ENCODE measurements around the gene LEP. TPM values are rescaled to one million over a fixed set of nuclear protein-coding genes. Genes with fewer than 3 reads are reported as not detected.

The LEP gene
- total and polyA plus RNA-seq, 2 experiments from 2014 or later, result 0.11 to 0.22 TPM

GRCh38 chr7:128205068-128205467 lies 36.0 kb upstream of the LEP start:
- Histone ChIP-seq H3K4me3 (no peak overlapping the region), H3K27ac (no peak overlapping the region), H3K9me3 (ENCODE audit: low read depth) (no peaks in the 10 kb centered on the region), H4K20me1 (ENCODE audit: insufficient read depth) (no peaks in the 10 kb centered on the region), H3K9me2 (ENCODE audit: insufficient read depth) (no peaks in the 10 kb centered on the region), H3K4me1 (ENCODE audit: insufficient read depth) (no peaks in the 10 kb centered on the region), H2AFZ (no peak overlapping the region), H3K4me2 (ENCODE audit: unreplicated experiment) (no peak overlapping the region), H3K9ac (no peak overlapping the region), H3K36me3 (ENCODE audit: low read depth) (no peaks in the 10 kb centered on the region), H3K79me2 (ENCODE audit: insufficient read depth) (no peaks in the 10 kb centered on the region), H3K27me3 (replicated peaks; ENCODE audit: insufficient read depth) (peaks cover 34% of the 10 kb centered on the region), H3F3A (ENCODE audit: insufficient read depth) (no peaks in the 10 kb centered on the region)
- 80 to 83% methylated on average over 4 of the region's 4 CpGs for WGBS, 2 experiments (ENCODE audit: low coverage in 1 of 2, low lambda C conversion rate in 2 of 2, missing lambda C conversion rate in 2 of 2)
- TF ChIP-seq EZH2 (IDR thresholded peaks at IDR 0.05; ENCODE audit: insufficient read depth, poor library complexity, severe bottlenecking) (no peak), EZH2phosphoT487 (IDR thresholded peaks at IDR 0.05; ENCODE audit: insufficient read depth, low read depth) (no peak)
- DNase-seq, result no peak
- in situ Hi-C loops (cut with MboI), result loop anchor here (10.0 kb wide), 2 partner anchors 70 to 480 kb away; no protein-coding TSS in a partner anchor

DNA sequence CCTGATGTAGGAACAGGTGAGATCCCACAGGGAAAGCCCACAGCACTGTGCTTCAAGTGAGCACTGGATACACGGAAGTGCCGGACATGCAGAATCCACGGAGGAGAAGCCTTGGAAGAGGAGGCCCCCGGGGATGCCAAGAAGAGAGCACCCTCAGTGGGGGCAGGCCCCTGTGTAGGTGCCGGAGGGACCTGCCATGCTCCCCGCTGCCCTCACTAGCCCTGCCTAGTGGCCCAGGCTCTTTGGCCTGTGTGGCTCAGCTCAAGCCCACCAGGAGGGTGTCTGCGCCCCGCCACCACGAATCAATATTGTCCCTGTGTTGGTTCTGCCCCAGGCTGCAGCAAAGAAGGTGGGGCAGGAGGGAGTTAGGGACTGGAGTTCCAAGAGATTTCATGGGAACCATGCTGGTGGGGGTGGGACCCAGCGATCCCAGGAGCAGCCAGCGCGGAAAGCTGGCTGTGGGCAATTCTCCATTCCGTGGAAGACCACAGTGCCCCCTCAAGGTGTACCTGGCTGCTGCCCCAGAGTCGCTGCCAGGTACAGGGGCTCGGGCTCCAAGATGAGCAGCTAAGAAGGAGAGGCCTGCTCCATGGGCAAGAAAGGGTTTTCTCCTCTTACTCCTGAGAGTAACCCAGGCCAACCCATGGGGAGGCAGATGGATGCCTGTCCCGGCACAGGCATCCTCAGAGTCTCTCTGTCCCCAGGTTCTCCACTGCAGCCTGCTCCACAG lies 34.9 kb upstream of the LEP start:
- WGBS, 2 experiments (ENCODE audit: low coverage in 1 of 2, low lambda C conversion rate in 2 of 2, missing lambda C conversion rate in 2 of 2), result 77 to 81% methylated on average over 16 of the region's 16 CpGs
- Histone ChIP-seq H3K27me3 (replicated peaks; ENCODE audit: insufficient read depth) (peaks cover 31% of the 10 kb centered on the region), H3K4me3 (no peak overlapping the region), H3K9ac (no peak overlapping the region), H3K9me2 (ENCODE audit: insufficient read depth) (no peaks in the 10 kb centered on the region), H3K9me3 (ENCODE audit: low read depth) (no peaks in the 10 kb centered on the region), H3K79me2 (ENCODE audit: insufficient read depth) (no peaks in the 10 kb centered on the region), H3F3A (ENCODE audit: insufficient read depth) (no peaks in the 10 kb centered on the region), H3K4me2 (ENCODE audit: unreplicated experiment) (no peak overlapping the region), H3K4me1 (ENCODE audit: insufficient read depth) (no peaks in the 10 kb centered on the region), H3K27ac (no peak overlapping the region), H2AFZ (no peak overlapping the region), H4K20me1 (ENCODE audit: insufficient read depth) (no peaks in the 10 kb centered on the region), H3K36me3 (ENCODE audit: low read depth) (no peaks in the 10 kb centered on the region)
- no peak for DNase-seq
- TF ChIP-seq EZH2 (IDR thresholded peaks at IDR 0.05; ENCODE audit: insufficient read depth, poor library complexity, severe bottlenecking), result no peak
- TF ChIP-seq EZH2phosphoT487 (IDR thresholded peaks at IDR 0.05; ENCODE audit: insufficient read depth, low read depth), result no peak
- in situ Hi-C loops (cut with MboI), result loop anchor here (10.0 kb wide), 2 partner anchors 71 to 481 kb away; no protein-coding TSS in a partner anchor

- Histone ChIP-seq H3K9me3 (ENCODE audit: low read depth) (no peaks in the 10 kb centered on the region), H3K36me3 (ENCODE audit: low read depth) (no peaks in the 10 kb centered on the region), H3K4me1 (ENCODE audit: insufficient read depth) (no peaks in the 10 kb centered on the region), H3K9me2 (ENCODE audit: insufficient read depth) (no peaks in the 10 kb centered on the region), H4K20me1 (ENCODE audit: insufficient read depth) (no peaks in the 10 kb centered on the region), H3K27me3 (replicated peaks; ENCODE audit: insufficient read depth) (peaks cover 24% of the 10 kb centered on the region), H2AFZ (no peak overlapping the region), H3K9ac (no peak overlapping the region), H3F3A (ENCODE audit: insufficient read depth) (no peaks in the 10 kb centered on the region), H3K4me2 (ENCODE audit: unreplicated experiment) (no peak overlapping the region), H3K27ac (no peak overlapping the region), H3K4me3 (no peak overlapping the region), H3K79me2 (ENCODE audit: insufficient read depth) (no peaks in the 10 kb centered on the region)
- 56 to 64% methylated on average over 8 to 9 of the region's 9 CpGs for WGBS, 2 experiments (ENCODE audit: low coverage in 1 of 2, low lambda C conversion rate in 2 of 2, missing lambda C conversion rate in 2 of 2)
- no peak for DNase-seq
- in situ Hi-C loops (cut with MboI), result loop anchor here (10.0 kb wide), 2 partner anchors 72 to 482 kb away; no protein-coding TSS in a partner anchor
- TF ChIP-seq EZH2 (IDR thresholded peaks at IDR 0.05; ENCODE audit: insufficient read depth, poor library complexity, severe bottlenecking) (no peak), EZH2phosphoT487 (IDR thresholded peaks at IDR 0.05; ENCODE audit: insufficient read depth, low read depth) (no peak)
These were observed 34.2 kb upstream of the LEP start for GRCh38 chr7:128206747-128207500.

- 31 to 36% methylated on average over 2 to 4 of the region's 4 CpGs for WGBS, 2 experiments (ENCODE audit: low coverage in 1 of 2, low lambda C conversion rate in 2 of 2, missing lambda C conversion rate in 2 of 2)
- Histone ChIP-seq H3K27ac (no peak overlapping the region), H3K4me2 (ENCODE audit: unreplicated experiment) (no peak overlapping the region), H4K20me1 (ENCODE audit: insufficient read depth) (no peaks in the 10 kb centered on the region), H3K79me2 (ENCODE audit: insufficient read depth) (no peaks in the 10 kb centered on the region), H3K9ac (no peak overlapping the region), H3K27me3 (replicated peaks; ENCODE audit: insufficient read depth) (peaks cover 17% of the 10 kb centered on the region), H2AFZ (no peak overlapping the region), H3K4me3 (no peak overlapping the region), H3K4me1 (ENCODE audit: insufficient read depth) (no peaks in the 10 kb centered on the region), H3F3A (ENCODE audit: insufficient read depth) (no peaks in the 10 kb centered on the region), H3K36me3 (ENCODE audit: low read depth) (no peaks in the 10 kb centered on the region), H3K9me3 (ENCODE audit: low read depth) (no peaks in the 10 kb centered on the region), H3K9me2 (ENCODE audit: insufficient read depth) (no peaks in the 10 kb centered on the region)
- TF ChIP-seq EZH2phosphoT487 (IDR thresholded peaks at IDR 0.05; ENCODE audit: insufficient read depth, low read depth) (no peak), EZH2 (IDR thresholded peaks at IDR 0.05; ENCODE audit: insufficient read depth, poor library complexity, severe bottlenecking) (no peak)
- DNase-seq, result no peak
- in situ Hi-C loops (cut with MboI), result loop anchor here (10.0 kb wide), 2 partner anchors 73 to 483 kb away; no protein-coding TSS in a partner anchor
These were observed 33.5 kb upstream of the LEP start for GRCh38 chr7:128207609-128208008.
